GM23338 (cell line): ENCODE measurements around the gene COBL. TPM values are rescaled to one million over a fixed set of nuclear protein-coding genes. Genes with fewer than 3 reads are reported as not detected.

Experiments used
- ATAC-seq: fragments of 200-7000 bp; cut with Tn5 transposase; 3 replicates; pipeline ENCODE4 v1.9.1; 2020
- DNase-seq: peaks from one replicate; pipeline ENCODE4 v3.0.0-alpha.2; 2015; ENCODE audit warnings: low spot score
- H2AFZ ChIP-seq: fragments of 200-600 bp; sonication (generic); 2 replicates; pipeline ENCODE4 v1.8.0; 2016; ENCODE audit warnings: antibody characterized with exemption, mild to moderate bottlenecking, moderate library complexity
- H3F3A ChIP-seq: fragments of 200-600 bp; sonication (generic); replicated peaks from 2 replicates; pipeline ENCODE4 v1.8.0; 2017; ENCODE audit warnings: antibody characterized with exemption, mixed run types, low read depth
- H3K27ac ChIP-seq: fragments of 200-600 bp; sonication (generic); 2 replicates; pipeline ENCODE4 v1.6.1; 2016; ENCODE audit warnings: low read depth
- H3K27me3 ChIP-seq: fragments of 200-600 bp; sonication (generic); 2 replicates; pipeline ENCODE4 v1.8.0; 2016; ENCODE audit warnings: mild to moderate bottlenecking, mixed run types, moderate library complexity; ENCODE audit not compliant: insufficient read depth
- H3K36me3 ChIP-seq: fragments of 200-600 bp; sonication (generic); 2 replicates; pipeline ENCODE4 v1.8.0; 2016; ENCODE audit warnings: mild to moderate bottlenecking; ENCODE audit not compliant: insufficient read depth
- H3K4me1 ChIP-seq: fragments of 200-600 bp; sonication (generic); 2 replicates; pipeline ENCODE4 v1.8.0; 2016; ENCODE audit warnings: mild to moderate bottlenecking, moderate library complexity; ENCODE audit not compliant: insufficient read depth
- H3K4me2 ChIP-seq: fragments of 200-600 bp; sonication (generic); 2 replicates; pipeline ENCODE4 v1.7.1; 2017; ENCODE audit warnings: mixed run types
- H3K4me3 ChIP-seq: fragments of 200-600 bp; sonication (generic); 2 replicates; pipeline ENCODE4 v1.6.1; 2016; ENCODE audit warnings: mixed run types
- H3K79me2 ChIP-seq: fragments of 200-600 bp; sonication (generic); replicated peaks from 2 replicates; pipeline ENCODE4 v1.8.0; 2017; ENCODE audit warnings: mild to moderate bottlenecking; ENCODE audit not compliant: insufficient read depth
- H3K9me2 ChIP-seq: fragments of 200-600 bp; sonication (generic); 2 replicates; pipeline ENCODE4 v1.8.0; 2017; ENCODE audit not compliant: insufficient read depth
- H4K20me1 ChIP-seq: fragments of 200-600 bp; sonication (generic); replicated peaks from 2 replicates; pipeline ENCODE4 v1.8.0; 2017; ENCODE audit warnings: mild to moderate bottlenecking; ENCODE audit not compliant: insufficient read depth
- H3K27ac Mint-ChIP-seq: 2 replicates; pipeline ENCODE4 v1.8.0; 2020; ENCODE audit warnings: inconsistent platforms, mild to moderate bottlenecking, moderate library complexity, mixed read lengths
- H3K27me3 Mint-ChIP-seq: 3 replicates; pipeline ENCODE4 v1.8.0; 2022; ENCODE audit warnings: low read depth, mild to moderate bottlenecking, moderate library complexity, mixed read lengths, inconsistent platforms; ENCODE audit not compliant: insufficient read depth, poor library complexity
- H3K36me3 Mint-ChIP-seq: 3 replicates; pipeline ENCODE4 v1.8.0; 2021; ENCODE audit warnings: low read depth, mild to moderate bottlenecking, inconsistent platforms, moderate library complexity, mixed read lengths
- H3K4me1 Mint-ChIP-seq: 3 replicates; pipeline ENCODE4 v1.8.0; 2020; ENCODE audit warnings: mild to moderate bottlenecking, inconsistent platforms, mixed read lengths
- H3K4me3 Mint-ChIP-seq: 3 replicates; pipeline ENCODE4 v1.8.0; 2021; ENCODE audit warnings: moderate library complexity, mild to moderate bottlenecking, inconsistent platforms, mixed read lengths
- H3K9me3 Mint-ChIP-seq: 3 replicates; pipeline ENCODE4 v1.8.0; 2020; ENCODE audit warnings: moderate library complexity, mild to moderate bottlenecking, inconsistent platforms, mixed read lengths
- CTCF ChIP-seq, 2 experiments: fragments of 200-600 bp in 1 of 2; sonication (generic) in 1 of 2; conservative IDR thresholded peaks; 2 replicates each; pipeline versions ENCODE4 v1.5.1 to v1.6.1; 2016 to 2017; ENCODE audit warnings: antibody characterized with exemption in 2 of 2, low read depth in 2 of 2, mild to moderate bottlenecking in 2 of 2, moderate library complexity in 1 of 2
- EZH2phosphoT487 ChIP-seq: fragments of 200-600 bp; sonication (generic); IDR thresholded peaks from one replicate; pipeline ENCODE4 v1.8.1; 2018; ENCODE audit warnings: antibody characterized with exemption; ENCODE audit not compliant: unreplicated experiment
- JUNB ChIP-seq: IDR thresholded peaks from one replicate; pipeline ENCODE4 v1.6.1; 2016; ENCODE audit warnings: antibody characterized with exemption; ENCODE audit not compliant: unreplicated experiment
- POLR2AphosphoS5 ChIP-seq: IDR thresholded peaks from 2 replicates; pipeline ENCODE4 v1.6.1; 2016; ENCODE audit warnings: antibody characterized with exemption, low read depth
- REST ChIP-seq: IDR thresholded peaks from one replicate; pipeline ENCODE4 v1.6.1; 2018; ENCODE audit warnings: antibody characterized with exemption; ENCODE audit not compliant: unreplicated experiment
- STAT1 ChIP-seq: IDR thresholded peaks from one replicate; pipeline ENCODE4 v1.6.1; 2016; ENCODE audit warnings: antibody characterized with exemption; ENCODE audit not compliant: unreplicated experiment
- ZNF114 ChIP-seq: fragments of 250-450 bp; sonication (Bioruptor Pico); IDR thresholded peaks from 2 replicates; pipeline ENCODE4 v1.5.0; 2020; ENCODE audit warnings: mild to moderate bottlenecking, moderate library complexity
- ZNF331 ChIP-seq: fragments of 250-450 bp; sonication (Bioruptor Pico); IDR thresholded peaks from 2 replicates; pipeline ENCODE4 v1.5.0; 2020; ENCODE audit warnings: low read depth, mild to moderate bottlenecking, moderate library complexity
- ZNF462 ChIP-seq: fragments of 250-450 bp; sonication (Bioruptor Pico); IDR thresholded peaks from 2 replicates; pipeline ENCODE4 v1.5.0; 2020; ENCODE audit warnings: mild to moderate bottlenecking, moderate library complexity
- polyA plus RNA-seq: library from polyadenylated mRNA; unstranded; fragments of >200 nt; fragmentation: Nextera tagmentation; extraction: Ambion mirVana; gene quantifications from 2 replicates; pipeline ENCODE4 v1.2.1, GENCODE V29; 2016
- total RNA-seq: library from RNA; depleted of rRNA; stranded (reverse); fragments of >200 nt; shearing (Covaris generic); gene quantifications from 2 replicates; pipeline ENCODE4 v1.2.3, GENCODE V29; 2014

Gene COBL
- total and polyA plus RNA-seq, 2 experiments from 2014 or later, result 18.3 to 51.9 TPM

- no peak for ATAC-seq
- H3K4me1 Mint-ChIP-seq, result peaks cover 30% of the 10 kb centered on the region
- H3K79me2 ChIP-seq, result peaks cover 8% of the 10 kb centered on the region; the same call in 1 of the 2 replicates
- H3K4me1 ChIP-seq, result peaks cover 21% of the 10 kb centered on the region
- no peak overlapping the region for H3K4me3 ChIP-seq
- H3K27me3 ChIP-seq, result no peaks in the 10 kb centered on the region
- 0 out of 2 replicates have a peak overlapping the region, but pooled peaks have one; percentile 52 for H3K27ac ChIP-seq
- H3F3A ChIP-seq, result no peaks in the 10 kb centered on the region
- H3K9me3 Mint-ChIP-seq, result peaks cover 22% of the 10 kb centered on the region
- TF ChIP-seq ZNF331 (CRISPR knock-in tag), result no peak
- no peak for TF ChIP-seq REST
- no peak for TF ChIP-seq EZH2phosphoT487
- TF ChIP-seq POLR2AphosphoS5, result no peak
- TF ChIP-seq ZNF462 (CRISPR knock-in tag), result no peak
- no peak for TF ChIP-seq JUNB
- no peak for TF ChIP-seq STAT1
- TF ChIP-seq CTCF (conservative IDR thresholded peaks at IDR 0.05; ENCODE audit: low read depth in 2 of 2), result no peak
- no peak for TF ChIP-seq ZNF114
- no peaks in the 10 kb centered on the region for H3K9me2 ChIP-seq
- H3K27me3 Mint-ChIP-seq, result peaks cover 6% of the 10 kb centered on the region
- H3K36me3 Mint-ChIP-seq, result peaks cover 25% of the 10 kb centered on the region
- H3K4me2 ChIP-seq, result no peak overlapping the region; the same call in 1 of the 2 replicates
- peak; percentile 12 for DNase-seq
- no peak overlapping the region for H2AFZ ChIP-seq
- 0 out of 2 replicates have a peak, but pooled peaks cover 3% of the 10 kb centered on the region for H4K20me1 ChIP-seq
- H3K4me3 Mint-ChIP-seq, result no peak overlapping the region
- peaks cover 2% of the 10 kb centered on the region; the same call in 1 of the 2 replicates for H3K36me3 ChIP-seq
- H3K27ac Mint-ChIP-seq, result peak overlapping the region; percentile 15; the same call in 1 of the 2 replicates
Measured at GRCh38 chr7:51142741-51143385, 173.7 kb downstream of the COBL start.
